Suprapubic skin (tissue), 3 donors: ENCODE data around the gene OTOG.

ENCODE experiments used
- POLR2A ChIP-seq, 2 donors: fragments of 450-650 bp; IDR thresholded peaks; one replicate each; pipeline ENCODE4 v1.6.1; 2017; ENCODE audit warnings: antibody characterized with exemption in 2 of 2, mild to moderate bottlenecking in 2 of 2, moderate library complexity in 2 of 2
- TF ChIP-seq, protein P1 (sequence below), 2 donors: fragments of 200-600 bp in 1 of 2; fragments of 450-650 bp in 1 of 2; sonication (generic) in 1 of 2; IDR thresholded peaks; one replicate each; pipeline ENCODE4 v1.5.1; 2016 to 2019; ENCODE audit warnings: antibody characterized with exemption in 2 of 2, mild to moderate bottlenecking in 1 of 2, moderate library complexity in 1 of 2

DNA sequence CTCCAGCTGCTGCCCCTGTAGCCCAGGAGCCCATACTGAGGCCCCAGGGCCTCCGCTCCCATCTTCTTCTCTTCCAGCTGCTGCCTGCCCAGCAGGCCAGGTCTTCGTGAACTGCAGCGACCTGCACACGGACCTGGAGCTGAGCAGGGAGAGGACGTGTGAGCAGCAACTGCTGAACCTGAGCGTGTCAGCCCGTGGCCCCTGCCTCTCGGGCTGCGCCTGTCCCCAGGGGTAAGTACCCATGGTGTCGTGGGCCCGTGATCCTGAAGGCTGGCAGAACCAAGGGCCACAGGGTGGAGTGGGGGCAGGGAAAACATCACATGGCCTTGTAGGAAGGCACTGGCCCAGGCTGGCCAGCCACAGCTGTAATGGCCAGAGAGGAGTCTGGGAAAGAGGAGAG lies 31.2 kb downstream of the OTOG start:
- TF ChIP-seq POLR2A (IDR thresholded peaks at IDR 0.05): no peak
- TF ChIP-seq, protein P1, sequence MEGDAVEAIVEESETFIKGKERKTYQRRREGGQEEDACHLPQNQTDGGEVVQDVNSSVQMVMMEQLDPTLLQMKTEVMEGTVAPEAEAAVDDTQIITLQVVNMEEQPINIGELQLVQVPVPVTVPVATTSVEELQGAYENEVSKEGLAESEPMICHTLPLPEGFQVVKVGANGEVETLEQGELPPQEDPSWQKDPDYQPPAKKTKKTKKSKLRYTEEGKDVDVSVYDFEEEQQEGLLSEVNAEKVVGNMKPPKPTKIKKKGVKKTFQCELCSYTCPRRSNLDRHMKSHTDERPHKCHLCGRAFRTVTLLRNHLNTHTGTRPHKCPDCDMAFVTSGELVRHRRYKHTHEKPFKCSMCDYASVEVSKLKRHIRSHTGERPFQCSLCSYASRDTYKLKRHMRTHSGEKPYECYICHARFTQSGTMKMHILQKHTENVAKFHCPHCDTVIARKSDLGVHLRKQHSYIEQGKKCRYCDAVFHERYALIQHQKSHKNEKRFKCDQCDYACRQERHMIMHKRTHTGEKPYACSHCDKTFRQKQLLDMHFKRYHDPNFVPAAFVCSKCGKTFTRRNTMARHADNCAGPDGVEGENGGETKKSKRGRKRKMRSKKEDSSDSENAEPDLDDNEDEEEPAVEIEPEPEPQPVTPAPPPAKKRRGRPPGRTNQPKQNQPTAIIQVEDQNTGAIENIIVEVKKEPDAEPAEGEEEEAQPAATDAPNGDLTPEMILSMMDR (IDR thresholded peaks at IDR 0.05): no peak
